ENCODE data around the gene SNED1. TPM values are rescaled to one million over a fixed set of nuclear protein-coding genes. Genes with fewer than 3 reads are reported as not detected.
A peak's percentile ranks its signal among the peaks of the same experiment; 100 is the strongest.

The SNED1 gene
- total RNA-seq: 1 to 10 TPM; 4.6 TPM

- intact Hi-C loops (cut with DNase I): no loop called here
- H3K36me3 ChIP-seq: no peaks in the 10 kb centered on the region
- peak within 1 kb of the TSS; percentile 56 for H3K27ac ChIP-seq
- H3K4me3 ChIP-seq: peak within 1 kb of the TSS; percentile 51
- peak; percentile 92 for DNase-seq
- no peaks in the 10 kb centered on the region for H3K4me1 ChIP-seq
- peak within 1 kb of the TSS; percentile 46 to 54 for H3K9ac ChIP-seq (ENCODE audit: low read depth in 2 of 2, low read length in 2 of 2)
- H3K9me3 ChIP-seq: no peaks in the 10 kb centered on the region
- no peak for TF ChIP-seq CTCF (IDR thresholded peaks at IDR 0.05)
- H3K27me3 ChIP-seq: no peaks in the 10 kb centered on the region
Observed at GRCh38 chr2:240997856-240998705, at the start of gene SNED1. SNED1 (plus strand) TSS chr2:240998618; CDS start chr2:240998838, 220 bp downstream.

- intact Hi-C loops (cut with DNase I): no loop called here
- Histone ChIP-seq H3K9me3 (no peaks in the 10 kb centered on the region), H3K27me3 (no peaks in the 10 kb centered on the region), H3K9ac (ENCODE audit: low read depth in 2 of 2, low read length in 2 of 2) (no peak overlapping the region), H3K4me3 (no peak overlapping the region), H3K36me3 (no peaks in the 10 kb centered on the region), H3K4me1 (no peaks in the 10 kb centered on the region), H3K27ac (no peak overlapping the region)
- no peak for DNase-seq
- no peak for TF ChIP-seq CTCF (IDR thresholded peaks at IDR 0.05)
Observed at GRCh38 chr2:240948905-240949790, 49.3 kb upstream of the SNED1 start.

- no peaks in the 10 kb centered on the region for H3K36me3 ChIP-seq
- no peak overlapping the region for H3K4me3 ChIP-seq
- no peaks in the 10 kb centered on the region for H3K27me3 ChIP-seq
- no peak for TF ChIP-seq CTCF (IDR thresholded peaks at IDR 0.05)
- intact Hi-C loops (cut with DNase I): no loop called here
- H3K27ac ChIP-seq: no peak overlapping the region
- peak; percentile 13 for DNase-seq
- H3K9me3 ChIP-seq: no peaks in the 10 kb centered on the region
- no peak overlapping the region for H3K9ac ChIP-seq (ENCODE audit: low read depth in 2 of 2, low read length in 2 of 2)
- H3K4me1 ChIP-seq: no peaks in the 10 kb centered on the region
Observed at GRCh38 chr2:240949791-240950705, 48.4 kb upstream of the SNED1 start.

GRCh38 chr2:240951045-240951594 is 47.3 kb upstream of the SNED1 start:
- no peaks in the 10 kb centered on the region for H3K4me1 ChIP-seq
- no peaks in the 10 kb centered on the region for H3K36me3 ChIP-seq
- no peaks in the 10 kb centered on the region for H3K27me3 ChIP-seq
- DNase-seq: peak; percentile 0
- intact Hi-C loops (cut with DNase I): no loop called here
- TF ChIP-seq CTCF (IDR thresholded peaks at IDR 0.05): no peak
- H3K4me3 ChIP-seq: no peak overlapping the region
- no peak overlapping the region for H3K9ac ChIP-seq (ENCODE audit: low read depth in 2 of 2, low read length in 2 of 2)
- H3K9me3 ChIP-seq: no peaks in the 10 kb centered on the region
- H3K27ac ChIP-seq: no peak overlapping the region
